ENCODE results near the gene B3GNT9.

Gene B3GNT9

DNA sequence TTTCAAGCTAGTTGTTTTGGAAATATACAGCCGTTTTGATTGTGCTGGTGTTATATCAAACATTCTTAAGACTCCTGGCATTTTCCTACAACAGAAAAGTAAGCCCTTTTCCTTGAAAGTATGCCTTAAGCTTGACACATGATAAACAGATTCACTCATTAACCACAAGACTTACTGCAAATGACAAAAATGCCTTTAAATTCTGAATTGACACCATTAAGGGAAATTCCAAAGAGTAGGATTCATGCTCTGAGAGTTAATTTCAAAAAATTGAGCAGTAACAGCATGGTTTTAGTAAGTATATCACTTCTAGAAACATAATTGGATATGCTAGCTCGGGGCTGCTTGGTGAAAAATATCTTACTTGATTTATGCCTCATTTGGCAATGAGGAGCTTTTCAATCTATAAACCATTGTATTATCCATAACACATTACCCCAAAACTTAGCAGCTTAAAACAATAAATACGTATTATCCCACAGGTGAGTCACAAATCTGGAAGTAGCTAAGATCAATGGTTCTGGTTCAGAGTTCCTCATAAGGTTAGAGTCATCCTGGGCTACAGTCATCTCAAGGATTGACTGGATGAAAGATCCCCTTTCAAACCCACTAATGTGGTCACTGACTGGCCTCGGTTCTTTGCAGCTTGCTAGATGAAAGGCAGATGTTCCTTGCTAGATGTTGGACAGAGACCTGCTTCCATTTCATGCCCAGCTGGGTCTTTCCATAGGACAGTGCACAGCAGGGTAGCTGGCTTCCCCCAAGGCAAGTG is 49.3 kb downstream of the B3GNT9 start:
- no peak for DNase-seq (ENCODE audit: extremely low spot score)
- ChIA-PET POLR2A (no interaction called here), CTCF (interaction anchor here (0.6 to 5.8 kb wide), 8 partner anchors 9 to 388 kb away, joined by 3 to 57 read pairs (median 4); no protein-coding TSS in a partner anchor)
- TF ChIP-seq L3MBTL2 (conservative IDR thresholded peaks at IDR 0.05), result no peak
- TF ChIP-seq TARDBP (IDR thresholded peaks at IDR 0.05), result no peak
- TF ChIP-seq SUZ12 (IDR thresholded peaks at IDR 0.05), result no peak
- TF ChIP-seq, protein P1, sequence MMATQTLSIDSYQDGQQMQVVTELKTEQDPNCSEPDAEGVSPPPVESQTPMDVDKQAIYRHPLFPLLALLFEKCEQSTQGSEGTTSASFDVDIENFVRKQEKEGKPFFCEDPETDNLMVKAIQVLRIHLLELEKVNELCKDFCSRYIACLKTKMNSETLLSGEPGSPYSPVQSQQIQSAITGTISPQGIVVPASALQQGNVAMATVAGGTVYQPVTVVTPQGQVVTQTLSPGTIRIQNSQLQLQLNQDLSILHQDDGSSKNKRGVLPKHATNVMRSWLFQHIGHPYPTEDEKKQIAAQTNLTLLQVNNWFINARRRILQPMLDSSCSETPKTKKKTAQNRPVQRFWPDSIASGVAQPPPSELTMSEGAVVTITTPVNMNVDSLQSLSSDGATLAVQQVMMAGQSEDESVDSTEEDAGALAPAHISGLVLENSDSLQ (IDR thresholded peaks at IDR 0.05), result no peak
- TF ChIP-seq LEF1 (IDR thresholded peaks at IDR 0.05; ENCODE audit: borderline replicate concordance), result no peak
- no peak for TF ChIP-seq FOXA1 (IDR thresholded peaks at IDR 0.05)
- no peak for TF ChIP-seq ARNT (IDR thresholded peaks at IDR 0.05)
- TF ChIP-seq HDGF (IDR thresholded peaks at IDR 0.05; ENCODE audit: borderline replicate concordance), result no peak
- TF ChIP-seq FOXK2 (IDR thresholded peaks at IDR 0.05), result no peak
- TF ChIP-seq ELF4 (IDR thresholded peaks at IDR 0.05), result no peak
- no peak for TF ChIP-seq ZNF384 (IDR thresholded peaks at IDR 0.05)
- no peak for TF ChIP-seq FOXM1 (IDR thresholded peaks at IDR 0.05; ENCODE audit: borderline replicate concordance)
- TF ChIP-seq CTBP1 (IDR thresholded peaks at IDR 0.05; ENCODE audit: borderline replicate concordance), result no peak
- TF ChIP-seq NFRKB (IDR thresholded peaks at IDR 0.05), result no peak

DNA sequence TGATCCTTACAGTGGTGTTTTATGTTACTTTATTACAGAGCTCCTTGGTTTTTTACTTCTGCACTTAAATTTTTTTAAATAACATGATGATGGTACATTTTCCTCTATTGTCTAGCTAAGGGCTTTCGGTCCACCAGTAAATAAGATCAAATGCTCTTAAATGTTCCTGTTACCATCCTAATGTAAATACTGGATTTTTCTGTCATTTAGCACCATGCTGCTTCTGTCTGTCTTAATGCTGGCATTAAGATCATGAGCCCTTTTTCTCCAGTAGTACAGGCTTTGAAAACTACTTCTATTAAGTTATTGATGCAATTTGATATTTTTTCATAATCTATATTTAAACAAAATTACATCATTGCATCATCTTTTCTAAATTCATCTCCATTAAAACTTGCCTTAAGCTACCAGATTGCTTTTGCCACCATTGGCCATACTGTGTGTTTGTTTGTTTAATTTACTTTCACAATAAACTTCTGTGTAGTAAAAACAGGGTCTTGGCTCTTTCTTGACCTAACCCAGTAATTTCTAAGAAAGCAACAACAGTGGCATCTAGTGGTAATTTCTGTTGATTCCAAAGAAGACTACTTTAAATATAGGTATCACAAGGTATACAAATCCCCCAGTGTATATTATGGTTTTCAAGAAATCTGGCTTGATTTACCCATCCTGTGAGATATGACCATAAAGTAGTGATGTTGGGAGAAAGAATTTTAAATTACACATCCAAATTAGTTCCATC is 50.1 kb downstream of the B3GNT9 start:
- TF ChIP-seq, protein P1 (IDR thresholded peaks at IDR 0.05), result peak; percentile 7; the same call in 1 of the 2 replicates
- no peak for TF ChIP-seq FOXK2 (IDR thresholded peaks at IDR 0.05)
- DNase-seq (ENCODE audit: extremely low spot score), result peak; percentile 21
- POLR2A ChIA-PET, result interaction anchor here (1.9 kb wide), 1 partner anchor 83 kb away, joined by 5 read pairs; no protein-coding TSS in a partner anchor
- CTCF ChIA-PET, result interaction anchor here (0.6 to 5.8 kb wide), 7 partner anchors 13 to 389 kb away, joined by 3 to 57 read pairs (median 4); no protein-coding TSS in a partner anchor

DNA sequence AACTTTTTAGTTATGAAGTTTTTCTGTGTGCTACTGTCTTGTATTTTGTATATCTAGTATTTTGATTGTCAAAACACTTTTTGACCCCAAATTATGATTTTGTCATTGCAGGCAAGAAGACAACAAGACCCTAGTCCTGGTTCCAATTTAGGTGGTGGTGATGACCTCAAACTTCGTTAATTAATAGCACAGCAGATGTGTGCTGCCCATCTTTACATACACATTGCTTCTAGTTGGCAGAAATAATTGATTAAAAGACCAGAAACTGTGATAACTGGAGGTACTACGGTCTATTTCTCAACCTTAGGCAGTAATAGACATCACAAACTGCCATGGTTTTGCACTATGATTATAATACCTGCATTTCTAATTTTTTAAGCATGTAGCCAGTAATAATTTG is 52.2 kb downstream of the B3GNT9 start:
- POLR2A ChIA-PET, result no interaction called here
- CTCF ChIA-PET, result interaction anchor here (1.6 kb wide), 1 partner anchor 80 kb away, joined by 3 read pairs; no protein-coding TSS in a partner anchor
- TF ChIP-seq SP1 (IDR thresholded peaks at IDR 0.05) (no peak), CTBP1 (IDR thresholded peaks at IDR 0.05; ENCODE audit: borderline replicate concordance) (no peak)
- no peak for DNase-seq (ENCODE audit: extremely low spot score)
